Spleen (tissue), 11 donors: ENCODE data around the gene KCNQ1. TPM values are rescaled to one million over a fixed set of nuclear protein-coding genes. Genes with fewer than 3 reads are reported as not detected.

ENCODE experiments used
- DNase-seq: peaks from one replicate; pipeline ENCODE4 v3.0.0-alpha.2; 2020
- H3K27ac ChIP-seq, 8 donors: fragments of 200-600 bp; sonication (generic) in 7 of 8; 1 replicate in 4 of 8; 2 replicates in 4 of 8; pipeline versions ENCODE4 v1.5.0 to v1.8.0; 2016 to 2021; ENCODE audit warnings: inconsistent platforms in 4 of 8, mild to moderate bottlenecking in 4 of 8, moderate library complexity in 1 of 8
- H3K27me3 ChIP-seq, 7 donors: fragments of 200-600 bp; sonication (generic) in 6 of 7; replicated peaks in 1 of 7; 1 replicate in 4 of 7; 2 replicates in 3 of 7; pipeline versions ENCODE4 v1.5.0 to v1.8.0; 2016 to 2021; ENCODE audit warnings: inconsistent platforms in 3 of 7, mild to moderate bottlenecking in 1 of 7
- H3K36me3 ChIP-seq, 6 donors: fragments of 200-600 bp; sonication (generic) in 5 of 6; 1 replicate in 4 of 6; 2 replicates in 2 of 6; pipeline versions ENCODE4 v1.5.0 to v1.8.0; 2016 to 2021; ENCODE audit warnings: inconsistent platforms in 2 of 6
- H3K4me1 ChIP-seq, 6 donors: fragments of 200-600 bp; sonication (generic) in 5 of 6; 1 replicate in 3 of 6; 2 replicates in 3 of 6; pipeline versions ENCODE4 v1.5.0 to v1.8.0; 2016 to 2021; ENCODE audit warnings: inconsistent platforms in 3 of 6
- H3K4me3 ChIP-seq, 8 donors: fragments of 200-600 bp; sonication (generic) in 7 of 8; 1 replicate in 4 of 8; 2 replicates in 4 of 8; pipeline versions ENCODE4 v1.5.0 to v1.8.0; 2016 to 2021; ENCODE audit warnings: inconsistent platforms in 4 of 8, mild to moderate bottlenecking in 4 of 8, moderate library complexity in 2 of 8
- H3K9me3 ChIP-seq, 8 donors: fragments of 200-600 bp; sonication (generic) in 7 of 8; 1 replicate in 4 of 8; 2 replicates in 4 of 8; pipeline versions ENCODE4 v1.5.0 to v1.8.0; 2016 to 2021; ENCODE audit warnings: inconsistent platforms in 4 of 8
- CTCF ChIP-seq, 11 experiments: fragments of 200-600 bp in 7 of 11; fragments of 450-650 bp in 4 of 11; sonication (generic) in 4 of 11; IDR thresholded peaks in 8 of 11; conservative IDR thresholded peaks in 3 of 11; 1 replicate in 7 of 11; 2 replicates in 4 of 11; pipeline versions ENCODE4 v1.4.0 to v1.8.0; 2016 to 2021; ENCODE audit warnings: antibody characterized with exemption in 11 of 11, inconsistent platforms in 4 of 11, mild to moderate bottlenecking in 1 of 11
- POLR2A ChIP-seq, 3 donors: fragments of 450-650 bp; IDR thresholded peaks; one replicate each; pipeline ENCODE4 v1.5.1; 2017; ENCODE audit warnings: antibody characterized with exemption in 3 of 3, mild to moderate bottlenecking in 1 of 3
- POLR2AphosphoS5 ChIP-seq, 3 donors: sonication (generic); formaldehyde crosslinking; IDR thresholded peaks; one replicate each; pipeline ENCODE4 v1.5.1; 2017; ENCODE audit warnings: antibody characterized with exemption in 3 of 3
- WGBS, 5 donors: extraction: QIAGEN DNeasy Blood & Tissue Kit in 3 of 5; methylation state at CpG; one replicate each; pipeline versions ENCODE4 v1.1.5 to v1.1.7; 2013 to 2018; 5-methylcytosine and 5-hydroxymethylcytosine counted together
- intact Hi-C: fragments of 100-400 bp; cut with DNase I; formaldehyde crosslinking; loops from one replicate; pipeline ENCODE4 v1.15.0; 2023; ENCODE audit warnings: low total_unique reads
- polyA plus RNA-seq, 3 donors: library from polyadenylated mRNA; stranded (reverse); fragments of 200-250 nt; gene quantifications; one replicate each; pipeline ENCODE4 v1.2.1, GENCODE V29; 2013
- total RNA-seq, 7 donors: library from RNA; depleted of rRNA in 3 of 7; stranded (reverse); fragments of >200 nt in 3 of 7; fragmentation: NEBNext Ultra II Directional in 4 of 7; extraction: Animal tissue kit (Norgen Biotek cat#: 25700) in 4 of 7; gene quantifications; one replicate each; pipeline versions ENCODE4 v1.1.0 to v1.2.1, GENCODE V29; 2016 to 2021
- donor health status: healthy with polysubstance abuse.
- donor health status: DM: no; HTN: no; CAD: no; lungs with moderate emphysema.
- donor health status: DM: no; HTN: no; CAD: no.
- donor health status: Bipolar disorder and iron deficiency.
- donor health status: healthy.
- donor health status: DM: no; HTN: no; CAD: no.
- donor health status: DM: yes; HTN: yes; CAD: no.

KCNQ1 gene
- total and polyA plus RNA-seq, 10 donors = 3.3 to 21.6 (median 13.5) TPM

- H3K27me3 ChIP-seq = no peaks in the 10 kb centered on the region
- H3K4me3 ChIP-seq = no peak overlapping the region
- H3K36me3 ChIP-seq = no peaks in the 10 kb centered on the region
- H3K9me3 ChIP-seq = no peaks in the 10 kb centered on the region
- DNase-seq = peak; percentile 90
- TF ChIP-seq POLR2AphosphoS5 (IDR thresholded peaks at IDR 0.05) (peak in 2 of 3 donors; percentile 12 to 39), CTCF (IDR thresholded peaks at IDR 0.05 in 8 of 11, conservative IDR thresholded peaks at IDR 0.05 in 3 of 11) (no peak), POLR2A (IDR thresholded peaks at IDR 0.05) (no peak)
- intact Hi-C loops = no loop called here
- peak overlapping the region in 1 of 8 donors; percentile 16 for H3K27ac ChIP-seq
- 72 to 81% (median 74%) methylated on average over 16 to 24 of the region's 24 CpGs for WGBS, 5 donors
- H3K4me1 ChIP-seq = peaks cover 13 to 74% (median 49%) of the 10 kb centered on the region in 6 donors
Observed at GRCh38 chr11:2462986-2463765, 18.4 kb downstream of the KCNQ1 start.

- H3K4me3 ChIP-seq = no peak overlapping the region
- TF ChIP-seq CTCF (IDR thresholded peaks at IDR 0.05 in 8 of 11, conservative IDR thresholded peaks at IDR 0.05 in 3 of 11) (no peak), POLR2AphosphoS5 (IDR thresholded peaks at IDR 0.05) (no peak), POLR2A (IDR thresholded peaks at IDR 0.05) (no peak)
- intact Hi-C loops = no loop called here
- H3K27me3 ChIP-seq = no peaks in the 10 kb centered on the region
- peak; percentile 71 for DNase-seq
- no peaks in the 10 kb centered on the region for H3K36me3 ChIP-seq
- H3K9me3 ChIP-seq = no peaks in the 10 kb centered on the region
- H3K4me1 ChIP-seq = peaks cover 13 to 80% (median 49%) of the 10 kb centered on the region in 6 donors
- H3K27ac ChIP-seq = no peak overlapping the region
- WGBS, 5 donors = 88 to 93% (median 92%) methylated on average over 19 to 26 of the region's 26 CpGs
Observed at GRCh38 chr11:2463766-2464277, 19.0 kb downstream of the KCNQ1 start.

- no peaks in the 10 kb centered on the region for H3K9me3 ChIP-seq
- no peaks in the 10 kb centered on the region for H3K36me3 ChIP-seq
- TF ChIP-seq POLR2AphosphoS5 (IDR thresholded peaks at IDR 0.05) (no peak), POLR2A (IDR thresholded peaks at IDR 0.05) (no peak), CTCF (IDR thresholded peaks at IDR 0.05 in 8 of 11, conservative IDR thresholded peaks at IDR 0.05 in 3 of 11) (no peak)
- H3K27me3 ChIP-seq = no peaks in the 10 kb centered on the region
- no peak overlapping the region for H3K4me3 ChIP-seq
- WGBS, 5 donors = 87 to 93% (median 91%) methylated on average over 13 of the region's 13 CpGs
- no peak overlapping the region for H3K27ac ChIP-seq
- peaks cover 13 to 73% (median 49%) of the 10 kb centered on the region in 6 donors for H3K4me1 ChIP-seq
- intact Hi-C loops = no loop called here
- peak; percentile 71 for DNase-seq
Observed at GRCh38 chr11:2464451-2465165, 19.8 kb downstream of the KCNQ1 start.
